ENCODE measurements around the gene BPNT1.
"Not testable (repeated sequence)": the region's sequence is repeated elsewhere in the genome, so short reads cannot be mapped to it uniquely, and the experiment has no call there.

Gene BPNT1

GRCh38 chr1:220119043-220119512, 29.5 kb upstream of the BPNT1 start:
- H3K4me3 ChIP-seq (ENCODE audit: insufficient read depth, low read depth, low read length): no peak overlapping the region
- WGBS, 2 experiments: 95 to 97% methylated on average over 6 of the region's 6 CpGs
- H3K4me1 ChIP-seq (ENCODE audit: control insufficient read depth, insufficient read depth, low read length): no peaks in the 10 kb centered on the region
- H3K27me3 ChIP-seq (ENCODE audit: control insufficient read depth, insufficient read depth, low read length, poor library complexity, severe bottlenecking): no peaks in the 10 kb centered on the region
- no peak overlapping the region for H3K27ac ChIP-seq (ENCODE audit: insufficient read depth, low read depth, low read length, poor library complexity, severe bottlenecking)
- H3K36me3 ChIP-seq (ENCODE audit: control insufficient read depth, insufficient read depth, low read length): peaks cover 7% of the 10 kb centered on the region
- H3K9me3 ChIP-seq (ENCODE audit: control insufficient read depth, low read length): no peaks in the 10 kb centered on the region

GRCh38 chr1:220113136-220113695, 23.6 kb upstream of the BPNT1 start:
- WGBS, 2 experiments: 88% methylated on average over 5 of the region's 5 CpGs

GRCh38 chr1:220112600-220112999, 23.0 kb upstream of the BPNT1 start:
- H3K27ac ChIP-seq (ENCODE audit: insufficient read depth, low read depth, low read length, poor library complexity, severe bottlenecking); H3K4me3 ChIP-seq (ENCODE audit: insufficient read depth, low read depth, low read length); H3K27me3 ChIP-seq (ENCODE audit: control insufficient read depth, insufficient read depth, low read length, poor library complexity, severe bottlenecking); H3K4me1 ChIP-seq (ENCODE audit: control insufficient read depth, insufficient read depth, low read length); H3K9me3 ChIP-seq (ENCODE audit: control insufficient read depth, low read length): not testable (repeated sequence)
- 91 to 96% methylated on average over 4 of the region's 4 CpGs for WGBS, 2 experiments
- H3K36me3 ChIP-seq (ENCODE audit: control insufficient read depth, insufficient read depth, low read length): peaks cover 32% of the 10 kb centered on the region

More at GRCh38 chr1:220113136-220113695, 23.6 kb upstream of the BPNT1 start:
- Histone ChIP-seq H3K36me3 (ENCODE audit: control insufficient read depth, insufficient read depth, low read length) (peaks cover 28% of the 10 kb centered on the region), H3K27me3 (ENCODE audit: control insufficient read depth, insufficient read depth, low read length, poor library complexity, severe bottlenecking) (no peaks in the 10 kb centered on the region), H3K4me3 (ENCODE audit: insufficient read depth, low read depth, low read length) (no peak overlapping the region), H3K9me3 (ENCODE audit: control insufficient read depth, low read length) (no peaks in the 10 kb centered on the region), H3K27ac (ENCODE audit: insufficient read depth, low read depth, low read length, poor library complexity, severe bottlenecking) (no peak overlapping the region), H3K4me1 (ENCODE audit: control insufficient read depth, insufficient read depth, low read length) (no peaks in the 10 kb centered on the region)

DNA sequence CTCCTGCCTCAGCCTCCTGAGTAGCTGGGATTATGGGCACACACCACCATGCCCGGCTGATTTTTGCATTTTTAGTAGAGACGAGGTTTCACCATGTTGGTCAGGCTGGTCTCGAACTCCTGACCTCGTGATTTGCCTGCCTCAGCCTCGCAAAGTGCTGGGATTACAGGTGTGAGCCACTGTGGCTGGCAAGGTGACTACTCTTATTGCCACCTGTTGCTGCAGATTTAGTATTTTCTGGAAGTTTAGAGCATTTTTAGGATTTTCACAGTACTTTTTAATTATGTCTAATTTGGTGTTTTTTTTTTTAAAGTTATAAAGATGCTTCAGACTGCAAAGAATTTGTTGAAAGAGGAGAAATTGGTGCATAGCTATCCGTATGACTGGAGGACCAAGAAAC, 20.9 kb upstream of the BPNT1 start:
- not testable (repeated sequence) for H3K27me3 ChIP-seq (ENCODE audit: control insufficient read depth, insufficient read depth, low read length, poor library complexity, severe bottlenecking); H3K9me3 ChIP-seq (ENCODE audit: control insufficient read depth, low read length); H3K4me3 ChIP-seq (ENCODE audit: insufficient read depth, low read depth, low read length); H3K27ac ChIP-seq (ENCODE audit: insufficient read depth, low read depth, low read length, poor library complexity, severe bottlenecking); H3K4me1 ChIP-seq (ENCODE audit: control insufficient read depth, insufficient read depth, low read length)
- WGBS, 2 experiments: 92 to 93% methylated on average over 6 of the region's 6 CpGs
- H3K36me3 ChIP-seq (ENCODE audit: control insufficient read depth, insufficient read depth, low read length): peaks cover 40% of the 10 kb centered on the region

- Histone ChIP-seq H3K4me3 (ENCODE audit: insufficient read depth, low read depth, low read length) (no peak overlapping the region), H3K9me3 (ENCODE audit: control insufficient read depth, low read length) (no peaks in the 10 kb centered on the region), H3K36me3 (ENCODE audit: control insufficient read depth, insufficient read depth, low read length) (peaks cover 9% of the 10 kb centered on the region), H3K27me3 (ENCODE audit: control insufficient read depth, insufficient read depth, low read length, poor library complexity, severe bottlenecking) (no peaks in the 10 kb centered on the region), H3K27ac (ENCODE audit: insufficient read depth, low read depth, low read length, poor library complexity, severe bottlenecking) (no peak overlapping the region), H3K4me1 (ENCODE audit: control insufficient read depth, insufficient read depth, low read length) (no peaks in the 10 kb centered on the region)
Observed at GRCh38 chr1:220099826-220100225, 10.2 kb upstream of the BPNT1 start.

DNA sequence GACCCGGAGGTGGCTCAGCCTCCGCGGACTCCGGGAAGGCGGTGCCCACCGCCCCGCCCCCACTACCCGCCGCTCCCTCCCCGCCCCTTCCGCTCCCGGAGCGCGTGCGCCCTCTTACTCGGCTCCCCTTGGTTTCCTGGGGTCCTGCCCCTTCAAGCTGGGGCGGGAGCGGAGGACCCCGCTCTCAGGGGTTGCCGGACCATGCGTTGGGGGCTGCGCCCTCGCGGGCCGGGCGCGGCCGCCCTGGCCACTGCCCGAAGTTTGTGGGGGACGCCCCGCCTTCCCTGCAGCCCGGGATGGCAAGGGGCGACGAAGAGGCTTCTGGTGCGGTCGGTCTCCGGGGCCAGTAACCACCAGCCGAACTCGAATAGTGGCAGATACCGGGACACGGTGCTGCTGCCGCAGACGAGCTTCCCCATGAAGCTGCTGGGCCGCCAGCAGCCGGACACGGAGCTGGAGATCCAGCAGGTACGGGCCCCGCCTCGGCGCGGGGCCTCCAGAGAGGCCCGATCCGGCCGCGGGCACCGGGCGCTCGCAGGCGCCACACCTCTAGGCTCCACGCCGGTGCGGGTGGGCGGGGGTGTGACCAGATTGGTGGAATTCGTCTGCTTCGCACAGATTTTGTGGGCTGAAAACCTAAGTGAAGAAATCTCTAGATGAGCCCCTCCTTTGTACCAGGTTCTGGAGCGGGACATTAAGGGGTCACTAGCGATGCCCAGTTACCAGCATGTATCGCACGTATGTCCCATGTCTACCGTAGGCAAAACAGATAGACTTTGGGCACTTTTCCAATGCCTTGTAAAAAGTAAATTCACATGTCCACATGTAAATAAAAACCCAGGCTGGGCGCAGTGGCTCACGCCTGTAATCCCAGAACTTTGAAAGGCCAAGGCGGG, 4.7 kb upstream of the BPNT1 start, which contains the start of gene IARS2:
Gene IARS2, plus strand, starts transcription at position 117 of the 896 bp plus-strand sequence. Its CDS starts 85 bp downstream, at position 202.
- peak within 1 kb of the TSS; percentile 58 for H3K27ac ChIP-seq (ENCODE audit: insufficient read depth, low read depth, low read length, poor library complexity, severe bottlenecking)
- peaks cover 9% of the 10 kb centered on the region for H3K36me3 ChIP-seq (ENCODE audit: control insufficient read depth, insufficient read depth, low read length)
- H3K27me3 ChIP-seq (ENCODE audit: control insufficient read depth, insufficient read depth, low read length, poor library complexity, severe bottlenecking): no peaks in the 10 kb centered on the region
- no peaks in the 10 kb centered on the region for H3K4me1 ChIP-seq (ENCODE audit: control insufficient read depth, insufficient read depth, low read length)
- 3% methylated on average over 69 to 73 of the region's 73 CpGs for WGBS, 2 experiments
- H3K4me3 ChIP-seq (ENCODE audit: insufficient read depth, low read depth, low read length): peak within 1 kb of the TSS; percentile 97
- H3K9me3 ChIP-seq (ENCODE audit: control insufficient read depth, low read length): no peaks in the 10 kb centered on the region

GRCh38 chr1:220093361-220094015, 3.9 kb upstream of the BPNT1 start:
- Histone ChIP-seq H3K4me3 (ENCODE audit: insufficient read depth, low read depth, low read length) (peak overlapping the region; percentile 97), H3K4me1 (ENCODE audit: control insufficient read depth, insufficient read depth, low read length) (no peaks in the 10 kb centered on the region), H3K27ac (ENCODE audit: insufficient read depth, low read depth, low read length, poor library complexity, severe bottlenecking) (no peak overlapping the region), H3K9me3 (ENCODE audit: control insufficient read depth, low read length) (no peaks in the 10 kb centered on the region), H3K36me3 (ENCODE audit: control insufficient read depth, insufficient read depth, low read length) (peaks cover 9% of the 10 kb centered on the region), H3K27me3 (ENCODE audit: control insufficient read depth, insufficient read depth, low read length, poor library complexity, severe bottlenecking) (no peaks in the 10 kb centered on the region)
- 36 to 37% methylated on average over 10 to 11 of the region's 12 CpGs for WGBS, 2 experiments

DNA sequence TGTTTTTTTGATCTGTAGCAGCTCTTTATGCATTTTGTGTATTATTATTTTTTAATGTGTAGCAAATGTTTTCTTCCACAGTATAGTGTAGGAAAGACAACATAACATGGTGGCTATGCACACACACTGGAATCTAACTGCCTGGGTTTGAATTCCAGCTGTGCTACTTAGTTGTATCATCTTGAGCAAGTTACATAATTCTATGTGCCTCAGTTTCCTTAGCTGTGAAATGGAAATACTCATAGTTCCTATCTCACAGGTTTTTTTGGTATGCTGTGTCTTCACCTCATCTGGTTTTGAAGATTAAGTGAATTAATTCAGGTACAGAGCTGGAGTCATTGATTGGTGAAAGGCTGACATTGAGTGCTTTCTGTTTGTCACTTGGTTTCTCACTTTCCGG, 3.1 kb upstream of the BPNT1 start:
- no peaks in the 10 kb centered on the region for H3K27me3 ChIP-seq (ENCODE audit: control insufficient read depth, insufficient read depth, low read length, poor library complexity, severe bottlenecking)
- H3K36me3 ChIP-seq (ENCODE audit: control insufficient read depth, insufficient read depth, low read length): peaks cover 5% of the 10 kb centered on the region
- no peaks in the 10 kb centered on the region for H3K4me1 ChIP-seq (ENCODE audit: control insufficient read depth, insufficient read depth, low read length)
- no peak overlapping the region for H3K27ac ChIP-seq (ENCODE audit: insufficient read depth, low read depth, low read length, poor library complexity, severe bottlenecking)
- 86% methylated on average over 1 of the region's 1 CpG; no CpG with 5 or more reads in 1 of the 2 experiments for WGBS, 2 experiments
- H3K9me3 ChIP-seq (ENCODE audit: control insufficient read depth, low read length): no peaks in the 10 kb centered on the region
- no peak overlapping the region for H3K4me3 ChIP-seq (ENCODE audit: insufficient read depth, low read depth, low read length)

DNA sequence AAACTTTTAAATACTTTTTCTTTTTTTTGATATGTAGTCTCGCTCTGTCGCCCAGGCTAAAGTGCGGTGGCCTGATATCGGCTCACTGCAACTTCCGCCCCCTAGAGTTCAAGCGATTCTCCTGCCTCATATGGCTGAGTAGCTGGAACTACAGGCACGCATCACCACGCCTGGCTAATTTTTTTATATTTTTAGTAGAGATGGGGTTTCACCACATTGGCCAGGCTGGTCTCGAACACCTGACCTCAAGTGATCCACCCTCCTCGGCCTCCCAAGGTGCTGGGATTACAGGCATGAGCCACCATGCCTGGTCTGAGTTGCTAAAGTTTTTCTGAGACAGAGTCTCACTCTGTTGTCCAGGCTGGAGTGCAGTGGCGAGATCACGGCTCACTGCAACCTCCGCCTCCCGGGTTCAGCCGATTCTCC, 3.3 kb downstream of the BPNT1 start:
- H3K27me3 ChIP-seq (ENCODE audit: control insufficient read depth, insufficient read depth, low read length, poor library complexity, severe bottlenecking); H3K27ac ChIP-seq (ENCODE audit: insufficient read depth, low read depth, low read length, poor library complexity, severe bottlenecking); H3K9me3 ChIP-seq (ENCODE audit: control insufficient read depth, low read length); H3K4me3 ChIP-seq (ENCODE audit: insufficient read depth, low read depth, low read length); H3K36me3 ChIP-seq (ENCODE audit: control insufficient read depth, insufficient read depth, low read length); H3K4me1 ChIP-seq (ENCODE audit: control insufficient read depth, insufficient read depth, low read length): not testable (repeated sequence)
- 84 to 88% methylated on average over 15 of the region's 15 CpGs for WGBS, 2 experiments

- no peaks in the 10 kb centered on the region for H3K9me3 ChIP-seq (ENCODE audit: control insufficient read depth, low read length)
- no CpG with 5 or more reads among the region's 1 CpG for WGBS, 2 experiments
- H3K36me3 ChIP-seq (ENCODE audit: control insufficient read depth, insufficient read depth, low read length): no peaks in the 10 kb centered on the region
Observed at GRCh38 chr1:220084460-220084859, 5.1 kb downstream of the BPNT1 start.

More at GRCh38 chr1:220084460-220084859, 5.1 kb downstream of the BPNT1 start:
- Histone ChIP-seq H3K4me3 (ENCODE audit: insufficient read depth, low read depth, low read length) (no peak overlapping the region), H3K4me1 (ENCODE audit: control insufficient read depth, insufficient read depth, low read length) (no peaks in the 10 kb centered on the region), H3K27ac (ENCODE audit: insufficient read depth, low read depth, low read length, poor library complexity, severe bottlenecking) (no peak overlapping the region), H3K27me3 (ENCODE audit: control insufficient read depth, insufficient read depth, low read length, poor library complexity, severe bottlenecking) (no peaks in the 10 kb centered on the region)

Measured in ectodermal cell (in vitro differentiated cells).